ENCODE results near the gene CMC4.
A peak's percentile ranks its signal among the peaks of the same experiment; 100 is the strongest.

The CMC4 gene

GRCh38 chrX:155070975-155071693 is at the start of gene CMC4, which contains the start of the genes BRCC3 and MTCP1:
Gene CMC4, minus strand, starts transcription at chrX:155071136. Its CDS starts 7,113 bp downstream, at chrX:155064023.
Gene BRCC3, plus strand, starts transcription at chrX:155071508. Its CDS starts 20 bp downstream, at chrX:155071528.
Gene MTCP1, minus strand, starts transcription at chrX:155071136. Its CDS starts 5,126 bp downstream, at chrX:155066010.
- DNase-seq (ENCODE audit: low read depth in 2 of 2) = peak; percentile 57 to 75

GRCh38 chrX:155115174-155115819 is 44.4 kb upstream of the CMC4 start:
- no peak for DNase-seq (ENCODE audit: low read depth in 2 of 2)

GRCh38 chrX:155113097-155113496 is 42.2 kb upstream of the CMC4 start:
- DNase-seq (ENCODE audit: low read depth in 2 of 2) = no peak

- DNase-seq (ENCODE audit: low read depth in 2 of 2) = no peak
These were observed 41.2 kb upstream of the CMC4 start for GRCh38 chrX:155112171-155112570.

- DNase-seq (ENCODE audit: low read depth in 2 of 2) = no peak
These were observed 37.5 kb upstream of the CMC4 start for GRCh38 chrX:155108427-155108826.

- DNase-seq (ENCODE audit: low read depth in 2 of 2) = no peak
These were observed 35.0 kb upstream of the CMC4 start for GRCh38 chrX:155105919-155106318.

- DNase-seq (ENCODE audit: low read depth in 2 of 2) = no peak
These were observed 23.6 kb upstream of the CMC4 start for GRCh38 chrX:155094468-155095061.

- DNase-seq (ENCODE audit: low read depth in 2 of 2) = no peak
These were observed 16.2 kb upstream of the CMC4 start for GRCh38 chrX:155086961-155087735.

- DNase-seq (ENCODE audit: low read depth in 2 of 2) = peak; percentile 11 to 13
These were observed 15.4 kb upstream of the CMC4 start for GRCh38 chrX:155086202-155086840.

- no peak for DNase-seq (ENCODE audit: low read depth in 2 of 2)
These were observed 851 bp upstream of the CMC4 start for GRCh38 chrX:155071694-155072280.

- DNase-seq (ENCODE audit: low read depth in 2 of 2) = no peak
These were observed 317 bp downstream of the CMC4 start for GRCh38 chrX:155070663-155070974.

GRCh38 chrX:155070038-155070437 is 898 bp downstream of the CMC4 start:
- DNase-seq (ENCODE audit: low read depth in 2 of 2) = no peak

- DNase-seq (ENCODE audit: low read depth in 2 of 2) = no peak
These were observed 1.5 kb downstream of the CMC4 start for GRCh38 chrX:155069414-155069813.

- DNase-seq (ENCODE audit: low read depth in 2 of 2) = no peak
These were observed 2.8 kb downstream of the CMC4 start for GRCh38 chrX:155068165-155068564.

- no peak for DNase-seq (ENCODE audit: low read depth in 2 of 2)
These were observed 5.8 kb downstream of the CMC4 start for GRCh38 chrX:155065035-155065734.

GRCh38 chrX:155061760-155062159 is 9.2 kb downstream of the CMC4 start:
- no peak for DNase-seq (ENCODE audit: low read depth in 2 of 2)

GRCh38 chrX:155056877-155057792 is 13.8 kb downstream of the CMC4 start:
- no peak for DNase-seq (ENCODE audit: low read depth in 2 of 2)

- no peak for DNase-seq (ENCODE audit: low read depth in 2 of 2)
These were observed 14.5 kb downstream of the CMC4 start for GRCh38 chrX:155056471-155056870.

GRCh38 chrX:155055494-155055893 is 15.4 kb downstream of the CMC4 start:
- no peak for DNase-seq (ENCODE audit: low read depth in 2 of 2)

GRCh38 chrX:155054255-155054654 is 16.7 kb downstream of the CMC4 start:
- DNase-seq (ENCODE audit: low read depth in 2 of 2) = no peak
